ENCODE results near the gene COA1. TPM values are rescaled to one million over a fixed set of nuclear protein-coding genes. Genes with fewer than 3 reads are reported as not detected.

The COA1 gene
- total RNA-seq, 1 donor from 2014 or later = 50.0 TPM

GRCh38 chr7:43659549-43659896, 69.8 kb downstream of the COA1 start:
- no peak for TF ChIP-seq CTCF (IDR thresholded peaks at IDR 0.05; ENCODE audit: insufficient read depth, low read length, severe bottlenecking)
- Histone ChIP-seq H3K27me3 (ENCODE audit: control insufficient read depth, insufficient read depth, low read length) (no peaks in the 10 kb centered on the region), H3K36me3 (ENCODE audit: control insufficient read depth, insufficient read depth, low read length) (no peaks in the 10 kb centered on the region), H3K4me3 (ENCODE audit: low read depth, low read length) (no peak overlapping the region)
- FAIRE-seq (no peak), DNase-seq (ENCODE audit: low read depth) (no peak)

- DNase-seq (ENCODE audit: low read depth) (peak; percentile 83), FAIRE-seq (no peak)
- TF ChIP-seq CTCF (IDR thresholded peaks at IDR 0.05; ENCODE audit: insufficient read depth, low read length, severe bottlenecking) = no peak
- H3K36me3 ChIP-seq (ENCODE audit: control insufficient read depth, insufficient read depth, low read length) = no peaks in the 10 kb centered on the region
- H3K27me3 ChIP-seq (ENCODE audit: control insufficient read depth, insufficient read depth, low read length) = no peaks in the 10 kb centered on the region
- H3K4me3 ChIP-seq (ENCODE audit: low read depth, low read length) = no peak overlapping the region
These were observed 70.4 kb downstream of the COA1 start for GRCh38 chr7:43658718-43659548.

- TF ChIP-seq CTCF (IDR thresholded peaks at IDR 0.05; ENCODE audit: insufficient read depth, low read length, severe bottlenecking) = no peak
- H3K4me3 ChIP-seq (ENCODE audit: low read depth, low read length) = no peak overlapping the region
- no peaks in the 10 kb centered on the region for H3K36me3 ChIP-seq (ENCODE audit: control insufficient read depth, insufficient read depth, low read length)
- no peak for DNase-seq (ENCODE audit: low read depth)
- FAIRE-seq = no peak
- H3K27me3 ChIP-seq (ENCODE audit: control insufficient read depth, insufficient read depth, low read length) = no peaks in the 10 kb centered on the region
These were observed 72.3 kb downstream of the COA1 start for GRCh38 chr7:43656997-43657396.

GRCh38 chr7:43655584-43655983, 73.7 kb downstream of the COA1 start:
- no peak for DNase-seq (ENCODE audit: low read depth)
- no peaks in the 10 kb centered on the region for H3K27me3 ChIP-seq (ENCODE audit: control insufficient read depth, insufficient read depth, low read length)
- no peak for TF ChIP-seq CTCF (IDR thresholded peaks at IDR 0.05; ENCODE audit: insufficient read depth, low read length, severe bottlenecking)
- FAIRE-seq = no peak
- H3K36me3 ChIP-seq (ENCODE audit: control insufficient read depth, insufficient read depth, low read length) = no peaks in the 10 kb centered on the region
- no peak overlapping the region for H3K4me3 ChIP-seq (ENCODE audit: low read depth, low read length)

GRCh38 chr7:43653891-43654504, 75.3 kb downstream of the COA1 start:
- Histone ChIP-seq H3K27me3 (ENCODE audit: control insufficient read depth, insufficient read depth, low read length) (no peaks in the 10 kb centered on the region), H3K4me3 (ENCODE audit: low read depth, low read length) (no peak overlapping the region), H3K36me3 (ENCODE audit: control insufficient read depth, insufficient read depth, low read length) (no peaks in the 10 kb centered on the region)
- no peak for TF ChIP-seq CTCF (IDR thresholded peaks at IDR 0.05; ENCODE audit: insufficient read depth, low read length, severe bottlenecking)
- DNase-seq (ENCODE audit: low read depth) (no peak), FAIRE-seq (no peak)
